Osteoblast (primary cell): Measurements from ENCODE around the gene UGT1A3. TPM values are rescaled to one million over a fixed set of nuclear protein-coding genes. Genes with fewer than 3 reads are reported as not detected.
A peak's percentile ranks its signal among the peaks of the same experiment; 100 is the strongest.

Experiments
- DNase-seq: peaks from one replicate; pipeline ENCODE4 v3.0.0; 2011; ENCODE audit warnings: low spot score, mixed read lengths; ENCODE audit not compliant: insufficient read length; ENCODE audit errors: missing footprints
- H2AFZ ChIP-seq: 2 replicates; pipeline ENCODE4 v1.6.0; 2011; ENCODE audit warnings: mild to moderate bottlenecking, low read length
- H3K27ac ChIP-seq: 2 replicates; pipeline ENCODE4 v1.5.1; 2011; ENCODE audit warnings: mild to moderate bottlenecking, low read depth, low read length, moderate library complexity
- H3K27me3 ChIP-seq: 2 replicates; pipeline ENCODE4 v1.6.0; 2012; ENCODE audit warnings: mild to moderate bottlenecking, control low read depth, inconsistent platforms, low read length, moderate library complexity; ENCODE audit not compliant: insufficient read depth
- H3K36me3 ChIP-seq: 2 replicates; pipeline ENCODE4 v1.5.1; 2011; ENCODE audit warnings: mild to moderate bottlenecking, low read length, control low read depth, moderate library complexity; ENCODE audit not compliant: insufficient read depth
- H3K4me1 ChIP-seq: 2 replicates; pipeline ENCODE4 v1.5.1; 2011; ENCODE audit warnings: mild to moderate bottlenecking, low read length, control low read depth, moderate library complexity; ENCODE audit not compliant: insufficient read depth
- H3K4me2 ChIP-seq: 2 replicates; pipeline ENCODE4 v1.6.0; 2011; ENCODE audit warnings: mild to moderate bottlenecking, low read length; ENCODE audit not compliant: insufficient read depth
- H3K4me3 ChIP-seq: fragments of 200-600 bp; sonication (generic); 3 replicates; pipeline ENCODE4 v1.5.1; 2012; ENCODE audit warnings: mild to moderate bottlenecking, low read length, inconsistent platforms; ENCODE audit not compliant: insufficient read depth
- H3K79me2 ChIP-seq: 2 replicates; pipeline ENCODE4 v1.6.0; 2012; ENCODE audit warnings: mild to moderate bottlenecking, low read length, control low read depth, inconsistent platforms; ENCODE audit not compliant: insufficient read depth
- H3K9me3 ChIP-seq: 2 replicates; pipeline ENCODE4 v1.5.1; 2011; ENCODE audit warnings: low read depth, low read length, control low read depth
- H4K20me1 ChIP-seq: 2 replicates; pipeline ENCODE4 v1.6.0; 2012; ENCODE audit warnings: mild to moderate bottlenecking, low read length, control low read depth; ENCODE audit not compliant: insufficient read depth
- CTCF ChIP-seq: IDR thresholded peaks from 2 replicates; pipeline ENCODE4 v1.5.1; 2011; ENCODE audit warnings: mild to moderate bottlenecking, low read depth, low read length, moderate library complexity; ENCODE audit errors: extremely low read depth
- total RNA-seq: library from RNA; depleted of rRNA; stranded (reverse); fragments of >200 nt; gene quantifications from 2 replicates; pipeline ENCODE4 v1.2.3, GENCODE V29; 2012

Gene UGT1A3
- total RNA-seq, 1 donor, result not detected

GRCh38 chr2:233768076-233768475 lies 39.2 kb downstream of the UGT1A3 start:
- Histone ChIP-seq H3K27ac (no peak overlapping the region), H3K36me3 (no peaks in the 10 kb centered on the region), H3K79me2 (no peaks in the 10 kb centered on the region), H4K20me1 (no peaks in the 10 kb centered on the region), H2AFZ (no peak overlapping the region), H3K4me3 (no peak overlapping the region), H3K4me1 (peaks cover 16% of the 10 kb centered on the region), H3K27me3 (no peaks in the 10 kb centered on the region), H3K4me2 (no peak overlapping the region), H3K9me3 (no peaks in the 10 kb centered on the region)
- no peak for DNase-seq
- TF ChIP-seq CTCF, result no peak

- no peaks in the 10 kb centered on the region for H3K27me3 ChIP-seq
- TF ChIP-seq CTCF, result no peak
- no peaks in the 10 kb centered on the region for H4K20me1 ChIP-seq
- H3K4me2 ChIP-seq, result no peak overlapping the region
- H2AFZ ChIP-seq, result no peak overlapping the region
- H3K4me1 ChIP-seq, result peaks cover 6% of the 10 kb centered on the region
- DNase-seq, result no peak
- no peak overlapping the region for H3K4me3 ChIP-seq
- no peaks in the 10 kb centered on the region for H3K79me2 ChIP-seq
- H3K27ac ChIP-seq, result no peak overlapping the region
- H3K36me3 ChIP-seq, result no peaks in the 10 kb centered on the region
- no peaks in the 10 kb centered on the region for H3K9me3 ChIP-seq
These were observed 40.4 kb downstream of the UGT1A3 start for GRCh38 chr2:233769260-233769659.

- TF ChIP-seq CTCF, result no peak
- Histone ChIP-seq H3K79me2 (no peaks in the 10 kb centered on the region), H3K9me3 (peaks cover 3% of the 10 kb centered on the region), H3K4me2 (no peak overlapping the region), H3K27me3 (no peaks in the 10 kb centered on the region), H3K4me3 (no peak overlapping the region), H3K27ac (no peak overlapping the region), H4K20me1 (no peaks in the 10 kb centered on the region), H3K4me1 (no peaks in the 10 kb centered on the region), H2AFZ (no peak overlapping the region), H3K36me3 (no peaks in the 10 kb centered on the region)
- DNase-seq, result no peak
These were observed 43.3 kb downstream of the UGT1A3 start for GRCh38 chr2:233772153-233772552.

- DNase-seq, result peak; percentile 84
These were observed 43.7 kb downstream of the UGT1A3 start for GRCh38 chr2:233772583-233772982.

More at GRCh38 chr2:233772583-233772982, 43.7 kb downstream of the UGT1A3 start:
- H3K27me3 ChIP-seq, result no peaks in the 10 kb centered on the region
- peaks cover 3% of the 10 kb centered on the region for H3K9me3 ChIP-seq
- no peak overlapping the region for H3K4me2 ChIP-seq
- no peak overlapping the region for H2AFZ ChIP-seq
- no peaks in the 10 kb centered on the region for H3K36me3 ChIP-seq
- no peaks in the 10 kb centered on the region for H4K20me1 ChIP-seq
- H3K27ac ChIP-seq, result no peak overlapping the region
- H3K4me1 ChIP-seq, result no peaks in the 10 kb centered on the region
- H3K4me3 ChIP-seq, result no peak overlapping the region
- H3K79me2 ChIP-seq, result no peaks in the 10 kb centered on the region
- TF ChIP-seq CTCF, result no peak
